Osteoblast (primary cell): Measurements from ENCODE around the gene USP22. TPM values are rescaled to one million over a fixed set of nuclear protein-coding genes. Genes with fewer than 3 reads are reported as not detected.
"Not testable (repeated sequence)": the region's sequence is repeated elsewhere in the genome, so short reads cannot be mapped to it uniquely, and the experiment has no call there.

Experiments used
- DNase-seq: peaks from one replicate; pipeline ENCODE4 v3.0.0; 2011; ENCODE audit warnings: low spot score, mixed read lengths; ENCODE audit not compliant: insufficient read length; ENCODE audit errors: missing footprints
- H2AFZ ChIP-seq: 2 replicates; pipeline ENCODE4 v1.6.0; 2011; ENCODE audit warnings: mild to moderate bottlenecking, low read length
- H3K27ac ChIP-seq: 2 replicates; pipeline ENCODE4 v1.5.1; 2011; ENCODE audit warnings: mild to moderate bottlenecking, low read depth, low read length, moderate library complexity
- H3K27me3 ChIP-seq: 2 replicates; pipeline ENCODE4 v1.6.0; 2012; ENCODE audit warnings: mild to moderate bottlenecking, control low read depth, inconsistent platforms, low read length, moderate library complexity; ENCODE audit not compliant: insufficient read depth
- H3K36me3 ChIP-seq: 2 replicates; pipeline ENCODE4 v1.5.1; 2011; ENCODE audit warnings: mild to moderate bottlenecking, low read length, control low read depth, moderate library complexity; ENCODE audit not compliant: insufficient read depth
- H3K4me1 ChIP-seq: 2 replicates; pipeline ENCODE4 v1.5.1; 2011; ENCODE audit warnings: mild to moderate bottlenecking, low read length, control low read depth, moderate library complexity; ENCODE audit not compliant: insufficient read depth
- H3K4me2 ChIP-seq: 2 replicates; pipeline ENCODE4 v1.6.0; 2011; ENCODE audit warnings: mild to moderate bottlenecking, low read length; ENCODE audit not compliant: insufficient read depth
- H3K4me3 ChIP-seq: fragments of 200-600 bp; sonication (generic); 3 replicates; pipeline ENCODE4 v1.5.1; 2012; ENCODE audit warnings: mild to moderate bottlenecking, low read length, inconsistent platforms; ENCODE audit not compliant: insufficient read depth
- H3K79me2 ChIP-seq: 2 replicates; pipeline ENCODE4 v1.6.0; 2012; ENCODE audit warnings: mild to moderate bottlenecking, low read length, control low read depth, inconsistent platforms; ENCODE audit not compliant: insufficient read depth
- H3K9me3 ChIP-seq: 2 replicates; pipeline ENCODE4 v1.5.1; 2011; ENCODE audit warnings: low read depth, low read length, control low read depth
- H4K20me1 ChIP-seq: 2 replicates; pipeline ENCODE4 v1.6.0; 2012; ENCODE audit warnings: mild to moderate bottlenecking, low read length, control low read depth; ENCODE audit not compliant: insufficient read depth
- CTCF ChIP-seq: IDR thresholded peaks from 2 replicates; pipeline ENCODE4 v1.5.1; 2011; ENCODE audit warnings: mild to moderate bottlenecking, low read depth, low read length, moderate library complexity; ENCODE audit errors: extremely low read depth
- total RNA-seq: library from RNA; depleted of rRNA; stranded (reverse); fragments of >200 nt; gene quantifications from 2 replicates; pipeline ENCODE4 v1.2.3, GENCODE V29; 2012

USP22 gene
- total RNA-seq, 1 donor, result 293 TPM

- no peak overlapping the region for H2AFZ ChIP-seq
- H3K79me2 ChIP-seq, result no peaks in the 10 kb centered on the region
- H3K4me3 ChIP-seq, result no peak overlapping the region
- DNase-seq, result no peak
- no peaks in the 10 kb centered on the region for H3K4me1 ChIP-seq
- no peak overlapping the region for H3K27ac ChIP-seq
- H3K9me3 ChIP-seq, result no peaks in the 10 kb centered on the region
- H4K20me1 ChIP-seq, result no peaks in the 10 kb centered on the region
- no peak for TF ChIP-seq CTCF
- H3K36me3 ChIP-seq, result no peaks in the 10 kb centered on the region
- no peak overlapping the region for H3K4me2 ChIP-seq
- H3K27me3 ChIP-seq, result peaks cover 3% of the 10 kb centered on the region
Measured at GRCh38 chr17:20982589-20983358, 60.0 kb downstream of the USP22 start.

GRCh38 chr17:20981046-20981920 is 61.5 kb downstream of the USP22 start:
- Histone ChIP-seq H3K27me3 (peaks cover 3% of the 10 kb centered on the region), H4K20me1 (no peaks in the 10 kb centered on the region), H3K36me3 (no peaks in the 10 kb centered on the region), H3K4me2 (no peak overlapping the region), H2AFZ (no peak overlapping the region), H3K4me3 (no peak overlapping the region), H3K79me2 (no peaks in the 10 kb centered on the region), H3K4me1 (no peaks in the 10 kb centered on the region), H3K27ac (no peak overlapping the region), H3K9me3 (no peaks in the 10 kb centered on the region)
- DNase-seq, result peak; percentile 53
- TF ChIP-seq CTCF, result no peak

- no peak for TF ChIP-seq CTCF
- no peaks in the 10 kb centered on the region for H3K36me3 ChIP-seq
- no peaks in the 10 kb centered on the region for H3K4me1 ChIP-seq
- H3K79me2 ChIP-seq, result no peaks in the 10 kb centered on the region
- no peak for DNase-seq
- no peak overlapping the region for H2AFZ ChIP-seq
- H4K20me1 ChIP-seq, result no peaks in the 10 kb centered on the region
- no peak overlapping the region for H3K4me3 ChIP-seq
- no peak overlapping the region for H3K4me2 ChIP-seq
- no peaks in the 10 kb centered on the region for H3K9me3 ChIP-seq
- H3K27me3 ChIP-seq, result peaks cover 3% of the 10 kb centered on the region
- H3K27ac ChIP-seq, result no peak overlapping the region
Measured at GRCh38 chr17:20979792-20980083, 63.1 kb downstream of the USP22 start.

- not testable (repeated sequence) for H3K9me3 ChIP-seq, H3K4me2 ChIP-seq, H3K27ac ChIP-seq, H3K27me3 ChIP-seq, H3K4me3 ChIP-seq, H2AFZ ChIP-seq, H3K4me1 ChIP-seq, H4K20me1 ChIP-seq, H3K79me2 ChIP-seq, H3K36me3 ChIP-seq
- peak; percentile 50 for DNase-seq
Measured at GRCh38 chr17:20979007-20979791, 63.6 kb downstream of the USP22 start.

GRCh38 chr17:20977609-20978253 is 65.1 kb downstream of the USP22 start:
- not testable (repeated sequence) for H4K20me1 ChIP-seq, H3K79me2 ChIP-seq, H3K36me3 ChIP-seq, DNase-seq, H3K27me3 ChIP-seq, H3K9me3 ChIP-seq, H3K4me1 ChIP-seq, H2AFZ ChIP-seq, H3K4me2 ChIP-seq, H3K27ac ChIP-seq, H3K4me3 ChIP-seq
